CD4-positive, alpha-beta T cell treated with Interleukin-21 for 1 hour (primary cell): ENCODE data around the gene BCKDHA.
"Not testable (repeated sequence)": the region's sequence is repeated elsewhere in the genome, so short reads cannot be mapped to it uniquely, and the experiment has no call there.

Experiments
- DNase-seq: peaks from one replicate; pipeline ENCODE4 v3.0.0-alpha.2; 2020

The BCKDHA gene

DNA sequence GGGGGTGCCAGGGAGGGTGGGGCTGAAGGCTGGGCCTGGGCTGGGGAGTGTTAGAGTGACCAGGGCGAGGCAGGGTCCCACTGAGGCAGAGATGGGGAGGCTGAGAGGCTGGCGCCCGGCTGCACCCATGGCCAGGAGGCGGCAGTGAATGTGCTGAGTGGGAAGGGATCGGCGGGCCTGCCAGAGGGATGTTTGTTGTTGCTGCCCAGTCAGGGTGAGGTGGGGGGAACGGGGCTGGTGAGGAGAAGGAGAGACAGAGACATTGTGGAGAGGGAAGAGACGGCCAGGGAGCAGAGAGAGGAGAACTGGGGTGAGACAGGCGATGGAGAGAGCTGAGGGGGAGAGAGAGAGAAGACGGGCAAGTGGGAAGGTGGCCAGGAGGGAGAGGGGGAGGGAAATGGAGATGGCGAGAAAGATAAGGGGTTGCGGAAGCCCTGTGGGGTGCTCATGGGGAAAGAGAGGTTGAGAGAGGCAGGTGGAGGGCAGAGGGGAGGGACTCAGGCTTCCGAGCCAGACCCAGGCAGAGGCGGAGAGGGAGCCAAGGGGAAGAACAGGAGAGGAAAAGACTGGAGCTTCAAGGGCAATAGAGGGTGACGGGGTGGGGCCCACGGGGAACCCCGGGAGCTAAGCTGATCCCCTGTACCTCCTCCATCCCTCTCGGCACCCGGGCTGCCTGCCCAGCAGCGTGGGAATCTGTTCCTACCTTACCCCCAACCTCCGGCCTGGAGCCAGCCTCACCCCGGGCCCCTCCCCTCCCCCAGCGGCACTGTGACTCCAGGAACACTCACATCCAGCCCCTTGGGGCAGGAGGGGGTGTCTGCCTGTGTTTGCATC lies 30.2 kb downstream of the BCKDHA start:
- peak; percentile 73 for DNase-seq

DNA sequence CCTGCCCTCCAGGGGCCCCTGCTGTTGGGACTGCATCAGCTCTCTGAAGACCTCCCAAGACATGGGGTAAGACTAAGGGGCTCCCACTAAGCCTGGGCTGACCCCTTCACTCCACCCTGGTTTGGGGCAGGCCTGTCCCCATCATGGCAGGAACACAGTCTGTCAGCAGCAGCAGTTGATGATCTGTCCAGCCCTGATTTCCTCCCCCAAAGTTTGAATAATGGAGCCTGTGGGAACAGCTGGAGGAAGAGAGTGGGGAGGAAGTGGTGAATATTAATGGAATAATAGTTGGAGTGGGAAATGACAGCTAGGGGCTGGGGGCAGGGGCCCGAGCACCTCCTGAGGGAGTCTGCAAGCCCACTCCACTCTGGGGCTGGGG lies 30.9 kb downstream of the BCKDHA start:
- no peak for DNase-seq

DNA sequence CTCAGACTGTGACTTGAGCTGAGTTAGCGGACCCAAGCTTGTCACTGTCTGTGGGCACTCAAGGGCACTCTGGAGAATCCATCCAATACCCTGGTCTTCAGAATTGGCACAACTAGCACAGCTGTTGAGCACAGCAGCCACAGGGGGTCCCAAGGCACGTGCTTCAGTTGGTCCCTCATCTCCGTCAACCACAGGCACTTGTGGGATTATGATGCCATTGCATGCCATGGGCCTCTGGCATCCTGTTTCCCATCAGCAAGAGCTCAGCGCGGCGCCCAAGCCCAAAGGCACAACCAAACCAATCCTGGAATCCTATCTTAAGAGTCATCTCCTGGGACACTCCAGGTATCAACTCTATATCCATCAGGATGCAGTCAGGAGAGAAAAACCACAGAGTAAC lies 33.3 kb downstream of the BCKDHA start:
- no peak for DNase-seq

DNA sequence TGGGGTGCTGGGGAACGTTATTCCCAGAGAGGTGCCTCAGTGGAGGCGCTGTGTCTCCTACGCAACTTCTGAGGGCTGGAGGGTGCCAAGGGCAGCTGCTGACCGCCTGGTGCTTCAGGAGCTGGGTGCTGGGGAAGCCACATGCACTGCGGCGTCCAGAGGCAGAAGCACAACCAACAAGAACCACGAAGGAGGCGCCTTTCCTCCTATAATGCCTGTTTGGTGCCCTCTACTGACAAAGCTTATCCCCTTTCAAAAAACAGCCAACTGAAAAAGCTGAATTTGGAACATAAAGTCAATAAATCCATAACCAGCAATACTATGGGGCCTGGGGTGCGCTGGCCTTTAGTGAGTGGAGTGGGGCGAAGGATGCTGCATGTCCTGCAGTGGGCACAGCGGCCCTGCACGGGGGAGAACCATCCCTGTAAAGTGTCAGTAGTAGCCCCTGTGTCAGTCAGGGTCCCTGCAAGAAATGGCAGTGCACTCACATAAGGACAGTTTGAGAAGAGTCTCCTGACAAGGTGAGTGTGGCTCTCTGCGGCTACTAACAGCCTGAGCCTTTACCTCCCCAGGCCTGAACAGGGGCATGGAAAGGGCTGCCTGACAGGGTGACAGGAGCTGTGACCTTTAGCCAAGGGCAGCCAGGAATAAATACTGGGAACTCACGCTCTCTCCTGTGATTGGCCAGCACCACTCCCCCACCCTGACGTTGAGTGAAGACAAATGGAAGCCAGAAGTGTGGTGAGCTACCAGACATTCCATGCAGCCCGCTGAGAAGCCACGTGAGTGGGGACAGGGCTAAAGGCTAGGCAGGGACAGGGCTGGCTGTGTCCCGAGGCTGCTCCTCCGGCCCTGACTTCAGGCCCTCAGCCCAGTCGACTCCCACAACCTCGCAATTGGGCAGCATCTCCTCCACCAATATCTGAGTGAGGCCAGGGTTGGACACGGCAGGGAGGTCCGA lies 34.1 kb downstream of the BCKDHA start:
- peak; percentile 35 for DNase-seq

DNA sequence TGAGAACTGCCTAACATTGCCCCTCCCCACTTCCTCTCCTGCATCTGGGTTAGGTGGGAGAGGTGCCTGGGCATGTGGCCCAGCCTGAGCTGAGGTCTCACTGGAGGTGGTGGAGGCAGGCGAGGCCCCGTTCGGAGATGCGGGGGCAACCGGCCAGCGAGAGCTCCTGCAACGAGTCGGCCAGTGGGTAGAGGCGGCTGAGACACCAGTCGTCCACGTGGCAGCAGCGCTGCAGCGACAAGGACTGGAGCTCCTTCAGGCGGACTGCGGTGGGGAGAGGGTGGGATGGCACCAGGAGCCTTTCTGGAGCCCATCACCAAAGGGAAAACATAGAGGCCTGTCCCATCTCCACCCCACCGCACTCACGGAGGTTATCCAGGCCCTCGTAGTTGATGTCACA lies 35.6 kb downstream of the BCKDHA start:
- DNase-seq = no peak

DNA sequence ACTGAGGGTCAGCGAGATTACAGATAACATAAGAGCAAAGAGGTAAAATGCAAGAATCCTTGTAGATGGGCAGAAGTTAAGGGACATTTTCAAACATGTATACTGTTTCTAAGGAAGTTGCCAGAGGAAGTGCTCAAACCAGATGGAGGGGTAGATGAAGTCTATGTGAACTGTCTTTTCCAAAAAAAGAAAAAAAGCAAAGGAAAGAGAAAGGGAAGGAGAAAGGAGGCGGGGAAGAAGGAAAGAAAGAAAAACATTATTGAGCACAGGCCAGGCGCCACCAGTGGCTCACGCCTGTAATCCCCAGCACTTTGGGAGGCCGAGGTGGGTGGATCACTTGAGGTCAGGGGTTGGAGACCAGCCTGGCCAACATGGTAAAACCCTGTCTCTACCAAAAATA lies 36.8 kb downstream of the BCKDHA start:
- DNase-seq = no peak

DNA sequence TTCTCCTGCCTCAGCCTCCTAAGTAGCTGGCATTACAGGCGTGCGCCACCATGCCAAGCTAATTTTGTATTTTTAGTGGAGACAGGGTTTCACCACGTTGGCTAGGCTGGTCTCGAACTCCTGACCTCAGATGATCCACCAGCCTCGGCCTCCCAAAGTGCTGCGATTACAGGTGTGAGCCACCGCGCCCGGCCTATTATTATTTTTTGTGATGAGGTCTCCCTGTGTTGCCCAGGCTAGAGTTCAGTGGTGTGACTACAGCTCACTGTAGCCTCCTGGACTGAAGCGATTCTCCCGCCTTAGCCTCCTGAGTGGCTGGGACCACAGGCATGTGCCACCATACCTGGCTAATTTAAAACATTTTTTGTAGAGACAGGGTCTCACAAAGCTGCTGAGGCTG lies 37.8 kb downstream of the BCKDHA start:
- DNase-seq = not testable (repeated sequence)

DNA sequence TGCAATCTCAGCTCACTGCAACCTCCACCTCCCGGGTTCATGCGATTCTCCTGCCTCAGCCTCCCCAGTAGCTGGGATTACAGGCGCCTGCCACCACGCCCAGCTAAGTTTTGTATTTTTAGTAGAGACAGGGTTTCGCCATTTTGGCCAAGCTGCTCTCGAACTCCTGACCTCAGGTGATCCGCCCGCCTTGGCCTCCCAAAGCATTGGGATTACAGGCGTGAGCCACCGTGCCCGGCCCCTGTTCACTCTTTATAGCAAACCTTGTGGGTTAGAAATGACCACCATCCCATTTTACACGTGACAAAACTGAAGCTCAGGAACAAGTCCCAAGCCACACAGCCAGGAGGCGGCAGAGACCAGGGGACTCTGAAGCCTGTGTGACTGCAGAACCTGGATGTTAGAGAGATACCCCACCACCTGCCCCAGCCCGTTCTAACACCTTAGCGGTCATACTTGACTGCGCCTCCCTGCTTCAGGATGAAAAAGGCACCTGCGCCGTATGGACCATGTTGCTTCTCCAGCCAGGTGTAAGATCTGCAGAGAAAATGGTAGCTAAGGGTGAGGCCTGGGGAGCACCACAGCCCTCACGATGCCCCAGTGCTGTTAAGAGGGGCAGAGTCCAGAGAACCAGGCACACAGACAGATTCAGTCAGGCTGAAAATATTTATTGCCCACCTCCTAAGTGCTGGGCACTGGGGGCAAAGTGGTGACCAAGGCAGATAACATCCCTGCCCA lies 38.5 kb downstream of the BCKDHA start:
- DNase-seq = no peak

DNA sequence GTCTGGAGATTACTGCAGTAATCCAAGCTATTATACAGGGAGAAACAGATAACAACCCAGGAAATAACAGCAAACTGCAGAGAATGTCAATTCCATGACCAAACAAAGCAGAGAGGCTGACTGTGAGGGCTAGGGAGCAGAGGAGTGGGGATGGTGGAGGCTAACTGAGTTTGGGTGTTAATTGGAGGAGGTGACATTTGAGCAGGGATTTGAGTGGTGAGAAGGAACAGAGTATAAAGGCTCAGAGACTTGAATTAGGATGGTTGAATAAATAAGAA lies 39.0 kb downstream of the BCKDHA start:
- DNase-seq = no peak

DNA sequence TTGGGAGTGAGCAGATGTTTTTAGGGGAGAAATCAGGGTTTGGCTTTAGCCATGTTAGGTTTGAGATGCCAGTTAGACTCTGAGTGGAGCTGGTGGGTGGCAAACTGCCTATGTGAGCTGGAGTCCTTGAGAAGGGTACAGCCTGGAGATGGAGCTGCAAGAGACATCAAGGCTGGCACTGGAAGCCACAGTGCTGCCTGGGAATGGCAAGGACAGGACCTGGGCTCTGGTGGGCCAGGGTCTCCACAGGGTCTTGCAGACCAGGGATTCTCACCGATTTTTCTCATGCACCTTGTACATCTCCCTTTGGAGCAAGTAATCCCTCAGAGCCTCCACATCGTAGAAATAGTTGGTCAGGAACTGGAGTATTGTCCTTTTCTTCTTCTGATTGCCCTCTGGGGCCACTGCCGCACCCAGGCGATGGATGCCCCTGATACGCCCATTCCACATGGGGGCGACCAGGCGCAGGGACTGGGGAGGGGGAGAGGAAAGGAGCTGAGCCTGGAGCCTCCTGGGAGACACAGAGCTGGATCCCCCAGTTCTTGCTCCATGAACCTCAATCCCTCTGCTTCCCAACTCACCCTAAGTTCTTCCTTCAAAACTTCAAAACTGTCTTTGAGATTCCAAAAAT lies 40.4 kb downstream of the BCKDHA start:
- DNase-seq = no peak

DNA sequence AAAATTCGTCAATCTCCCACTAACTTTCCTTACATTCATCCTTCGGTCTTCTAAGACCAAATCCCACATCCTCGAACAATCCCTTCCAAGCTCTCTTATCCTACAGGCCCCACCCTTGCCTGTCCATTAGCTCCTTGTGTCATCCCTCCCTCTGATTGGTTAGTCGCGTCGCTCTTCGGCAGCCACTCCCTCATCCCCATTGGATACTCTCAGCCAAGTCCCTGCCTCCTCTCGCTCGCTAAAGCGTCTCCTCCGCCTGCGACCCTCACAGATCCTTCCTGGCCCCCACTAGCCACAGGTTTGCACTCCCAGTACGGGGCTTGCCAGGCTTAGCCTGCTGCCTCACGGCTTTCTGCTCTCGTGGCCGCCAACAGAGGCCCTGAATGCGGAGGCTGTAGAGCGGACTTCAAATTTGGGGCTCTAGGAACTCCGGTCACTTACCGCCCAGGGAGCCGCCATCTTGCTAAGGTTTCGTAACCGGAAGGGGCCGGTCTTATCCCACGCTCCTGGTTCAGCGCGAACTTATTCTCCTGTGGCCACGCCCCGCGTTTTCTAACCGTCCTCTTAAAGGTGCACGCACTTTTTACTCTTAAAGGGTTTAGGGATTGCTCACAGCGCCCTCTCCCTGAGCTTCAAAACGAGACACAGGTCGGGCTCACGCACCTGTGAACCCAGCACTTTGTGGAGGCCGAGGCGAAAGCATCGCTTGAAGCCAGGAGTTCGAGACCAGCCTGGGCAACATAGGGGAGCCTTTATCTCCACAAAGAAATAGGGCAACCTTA lies 42.0 kb downstream of the BCKDHA start, which contains the start of gene DMAC2:
TSS of gene DMAC2 (minus strand) at position 472 of the 782 bp plus-strand sequence. CDS start at position 459, 13 bp downstream.
- DNase-seq = peak; percentile 95

DNA sequence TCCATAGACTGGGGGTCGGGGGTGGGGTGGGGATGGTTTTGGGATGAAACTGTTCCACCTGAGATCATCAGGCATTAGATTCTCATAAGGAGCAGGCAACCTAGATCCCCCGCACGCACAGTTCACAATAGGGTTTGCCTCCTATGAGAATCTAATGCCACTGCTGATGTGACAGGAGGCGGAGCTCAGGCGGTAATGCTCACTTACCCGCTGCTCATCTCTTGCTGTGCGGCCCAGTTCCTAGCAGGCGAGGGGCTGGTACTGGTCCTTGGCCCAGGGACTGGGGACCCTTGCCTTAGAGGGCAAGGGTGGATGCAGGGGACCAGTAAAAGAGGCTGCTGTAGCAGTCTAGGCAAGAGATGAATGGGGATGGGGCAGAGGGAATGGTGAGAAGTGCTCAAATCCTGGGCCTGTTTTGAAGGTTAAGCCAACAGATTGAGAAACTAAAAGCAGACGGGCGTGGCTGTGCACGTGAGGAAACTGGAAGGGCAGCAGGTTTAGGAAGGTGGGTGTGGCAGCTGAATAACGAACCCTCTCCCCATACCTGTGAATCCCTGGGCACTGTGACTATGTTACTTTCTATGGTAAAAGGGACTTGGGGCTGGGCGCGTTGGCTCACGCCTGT lies 43.8 kb downstream of the BCKDHA start:
- no peak for DNase-seq

DNA sequence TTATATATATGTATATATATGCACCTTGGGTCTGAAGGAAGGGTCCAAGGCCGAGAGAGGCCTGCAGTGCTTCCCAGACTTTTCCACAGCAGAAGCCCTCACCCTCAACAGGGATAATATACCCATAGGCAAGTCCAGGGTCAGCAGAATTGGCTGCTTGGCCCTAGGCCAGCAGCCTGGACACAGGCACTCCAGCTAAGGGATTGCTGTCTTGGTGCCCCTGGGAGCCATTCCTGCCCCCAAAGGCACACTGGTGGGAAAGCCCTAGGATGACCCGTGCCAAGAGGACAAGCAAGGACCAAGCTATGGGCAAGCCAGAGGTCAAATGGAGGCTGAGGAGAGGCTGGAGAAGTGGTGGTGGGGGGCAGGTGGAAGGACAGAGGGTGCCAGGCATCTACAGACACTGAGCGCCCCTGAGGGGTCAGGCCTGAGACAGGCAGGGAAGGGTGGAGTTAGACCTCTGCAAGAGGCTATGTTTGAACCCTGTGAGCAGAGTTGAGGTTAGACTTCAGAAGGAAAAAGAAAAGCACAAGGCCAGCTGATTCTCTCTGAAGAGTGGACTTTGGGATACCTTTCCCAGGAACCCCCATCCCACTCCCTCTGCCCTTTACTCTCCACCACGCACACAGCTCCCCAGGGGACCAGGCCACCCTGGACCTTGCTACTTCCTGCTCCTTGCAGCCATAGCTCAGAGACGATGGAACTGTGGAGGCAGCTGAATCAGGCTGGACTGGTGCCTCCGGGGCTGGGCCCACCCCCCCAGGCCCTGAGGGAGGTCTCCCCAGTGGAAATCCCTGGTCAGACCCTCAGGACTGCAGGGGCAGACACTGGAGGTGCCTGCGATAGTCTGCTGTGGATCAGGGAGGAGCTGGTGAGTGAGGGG lies 45.1 kb downstream of the BCKDHA start, which contains the start of gene ERICH4:
TSS of gene ERICH4 (plus strand) at position 684 of the 883 bp plus-strand sequence. CDS start at position 698, 14 bp downstream.
- DNase-seq = no peak

DNA sequence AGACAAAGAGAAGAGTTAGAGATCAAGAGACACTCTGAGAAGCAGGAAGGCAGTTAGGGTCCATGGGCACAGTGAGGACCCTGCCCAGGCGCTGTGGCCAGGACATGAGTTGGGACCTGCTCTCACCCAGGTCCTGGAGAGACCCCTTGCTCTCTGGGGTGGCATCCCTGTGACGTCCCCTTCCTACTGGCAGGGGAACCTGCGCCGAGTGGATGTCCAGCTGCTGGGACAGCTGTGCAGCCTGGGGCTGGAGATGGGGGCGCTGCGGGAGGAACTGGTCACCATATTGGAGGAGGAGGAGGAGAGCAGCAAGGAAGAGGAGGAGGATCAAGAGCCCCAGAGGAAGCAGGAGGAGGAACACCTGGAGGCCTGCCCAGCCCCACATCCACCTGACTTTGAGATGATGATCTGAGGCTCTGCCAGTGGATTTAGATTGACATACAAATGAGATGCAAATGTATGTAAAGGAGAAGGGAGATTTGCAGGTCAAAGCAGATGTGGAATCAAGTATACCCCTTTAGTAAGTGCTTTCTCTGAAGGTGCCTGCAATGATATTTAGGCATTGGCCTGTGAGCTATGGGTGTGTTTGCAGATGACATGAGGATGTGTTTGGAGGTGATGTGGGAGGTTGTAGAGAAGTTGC lies 46.3 kb downstream of the BCKDHA start:
- no peak for DNase-seq

DNA sequence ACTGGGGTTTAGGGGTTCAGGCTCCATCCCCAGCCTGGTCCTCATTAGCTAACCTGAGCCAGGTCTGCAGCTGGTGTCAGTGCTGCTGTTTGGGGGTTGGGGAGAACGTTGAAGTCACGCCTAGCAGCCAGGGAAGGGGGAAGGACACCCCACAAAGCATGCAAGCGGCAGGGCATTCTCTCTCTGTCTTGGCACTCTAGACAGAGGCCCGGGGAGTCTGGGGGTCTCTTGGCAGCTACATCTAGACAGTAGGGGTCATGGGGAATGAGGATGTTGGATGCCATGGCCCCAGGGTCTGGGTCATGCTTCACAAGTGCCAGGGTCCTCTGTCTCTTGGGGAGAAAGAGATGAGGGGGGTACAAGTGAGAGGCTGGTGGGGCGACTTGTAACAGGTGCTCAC lies 48.0 kb downstream of the BCKDHA start:
- DNase-seq = no peak

DNA sequence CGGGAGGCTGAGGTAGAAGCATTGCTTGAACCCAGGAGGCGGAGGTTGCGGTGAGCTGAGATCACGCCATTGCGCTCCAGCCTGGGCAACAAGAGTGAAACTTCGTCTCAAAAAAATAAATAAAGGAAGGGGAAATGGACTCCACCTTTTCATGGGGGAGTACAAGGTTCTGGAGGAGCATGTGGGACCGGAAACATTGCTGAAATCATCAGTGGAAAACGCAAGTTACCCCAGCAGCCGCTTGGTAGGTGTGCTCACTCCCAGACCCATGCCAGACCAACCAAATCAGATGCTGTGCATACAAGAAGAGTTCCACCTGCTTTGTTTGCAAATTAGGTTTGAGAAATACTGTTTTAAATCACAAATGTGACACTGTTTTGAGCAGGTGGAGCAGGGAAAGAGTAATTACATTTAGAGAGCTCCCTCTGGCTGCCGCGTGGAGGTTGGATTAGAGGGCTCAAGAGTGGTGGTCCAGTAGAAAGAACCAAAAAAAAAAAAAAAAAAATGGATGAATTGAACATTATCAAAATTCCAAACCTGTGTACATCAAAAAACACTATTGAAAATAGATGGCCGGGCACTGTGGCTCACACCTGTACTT lies 50.2 kb downstream of the BCKDHA start:
- no peak for DNase-seq

DNA sequence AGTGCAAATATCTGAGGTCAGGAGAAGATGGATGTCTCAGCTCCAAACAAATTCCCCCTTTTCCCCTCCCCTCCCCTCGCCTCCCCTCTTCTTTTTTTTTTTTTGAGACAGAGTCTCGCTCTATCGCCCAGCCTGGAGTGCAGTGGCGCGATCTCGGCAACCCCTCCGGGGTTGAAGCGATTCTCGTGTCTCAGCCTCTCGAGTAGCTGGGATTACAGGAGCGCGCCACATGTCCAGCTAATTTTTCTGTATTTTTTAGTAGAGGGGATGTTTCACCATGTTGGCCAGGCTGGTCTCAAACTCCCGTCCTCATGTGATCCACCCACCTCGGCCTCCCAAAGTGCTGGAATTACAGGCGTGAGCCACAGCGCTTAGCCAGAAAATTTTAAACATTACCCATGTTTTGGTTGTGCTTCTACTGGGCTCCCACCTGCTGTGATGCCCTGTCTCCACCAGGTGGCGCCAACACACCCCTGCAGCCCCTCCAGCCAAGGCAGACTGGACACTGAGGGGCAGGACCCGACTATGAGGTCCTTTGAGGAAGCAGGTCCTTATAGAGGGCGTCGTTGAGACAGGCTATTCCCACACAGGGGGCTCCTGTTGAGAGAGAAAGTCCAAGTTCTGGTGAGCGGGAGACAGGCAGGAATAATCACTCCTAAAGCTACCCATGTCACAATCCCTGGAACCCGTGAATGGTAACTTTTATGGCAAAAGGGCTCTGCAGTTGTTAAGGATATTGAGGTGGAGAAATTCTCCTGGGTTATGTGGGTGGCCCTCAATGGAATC lies 51.7 kb downstream of the BCKDHA start:
- peak; percentile 74 for DNase-seq

DNA sequence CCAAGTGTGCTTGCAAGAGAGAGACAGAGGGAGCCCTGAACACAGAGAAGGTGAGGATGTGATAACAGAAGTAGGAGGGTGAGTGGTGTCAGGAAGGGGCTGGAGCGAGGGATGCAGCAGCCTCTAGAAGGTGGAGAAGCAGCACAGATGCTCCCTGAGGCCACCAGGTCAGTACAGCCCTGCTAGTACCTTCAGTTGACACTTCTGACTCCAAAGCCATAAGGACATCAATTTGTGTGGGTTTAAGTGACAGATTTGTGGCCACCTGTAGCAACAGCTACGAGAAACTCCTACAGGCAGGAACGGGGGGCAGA lies 52.2 kb downstream of the BCKDHA start:
- DNase-seq = no peak
